Caco-2 (cell line): ENCODE data around the gene SCARB2. TPM values are rescaled to one million over a fixed set of nuclear protein-coding genes. Genes with fewer than 3 reads are reported as not detected.

Experiments
- BruUV-seq: library from RNA; stranded (reverse); fragments of 400-500 nt; replicated peaks from 2 replicates; lab custom pipeline; 2021; lab: Mats Ljungman, UMichigan
- CTCF ChIA-PET: fragments of 300-600 bp; sonication (Branson Sonifier 250); formaldehyde crosslinking; loops from one replicate; lab custom pipeline; 2022; ENCODE audit warnings: antibody characterized with exemption; lab: Charles Lee
- POLR2A ChIA-PET: fragments of 300-600 bp; sonication (Branson Sonifier 250); formaldehyde crosslinking; loops from one replicate; lab custom pipeline; 2022; ENCODE audit warnings: antibody characterized with exemption; lab: Charles Lee
- DNase-seq, 2 experiments: peaks; one replicate each; pipeline versions ENCODE4 v3.0.0 to v3.0.0-alpha.2; 2020 to 2022
- H3K27me3 ChIP-seq: replicated peaks from 2 replicates; pipeline ENCODE4 v1.6.0; 2011; ENCODE audit warnings: low read length; ENCODE audit not compliant: control insufficient read depth, insufficient read depth
- H3K36me3 ChIP-seq: 2 replicates; pipeline ENCODE4 v1.5.1; 2011; ENCODE audit warnings: low read length; ENCODE audit not compliant: control insufficient read depth, insufficient read depth
- H3K4me1 ChIP-seq: fragments of 250-450 bp; sonication (Bioruptor Pico); 2 replicates; pipeline ENCODE4 v1.5.1; 2020; ENCODE audit warnings: mild to moderate bottlenecking
- H3K4me3 ChIP-seq: 2 replicates; pipeline ENCODE4 v1.5.1; 2011; ENCODE audit warnings: low read depth, mild to moderate bottlenecking, control low read depth, low read length
- H3K9me3 ChIP-seq: fragments of 250-450 bp; sonication (Bioruptor Pico); 2 replicates; pipeline ENCODE4 v1.5.1; 2020; ENCODE audit warnings: mild to moderate bottlenecking, moderate library complexity
- H3K27ac Mint-ChIP-seq: one replicate; pipeline ENCODE4 v1.8.0; 2022; ENCODE audit warnings: mixed read lengths; ENCODE audit not compliant: unreplicated experiment
- H3K27me3 Mint-ChIP-seq: one replicate; pipeline ENCODE4 v1.8.0; 2022; ENCODE audit warnings: mixed read lengths; ENCODE audit not compliant: insufficient read depth, unreplicated experiment
- H3K36me3 Mint-ChIP-seq: one replicate; pipeline ENCODE4 v1.8.0; 2022; ENCODE audit warnings: mild to moderate bottlenecking, mixed read lengths; ENCODE audit not compliant: insufficient read depth, unreplicated experiment
- H3K4me1 Mint-ChIP-seq: one replicate; pipeline ENCODE4 v1.8.0; 2022; ENCODE audit warnings: low read depth, mixed read lengths; ENCODE audit not compliant: unreplicated experiment
- H3K4me3 Mint-ChIP-seq: one replicate; pipeline ENCODE4 v1.8.0; 2022; ENCODE audit warnings: mild to moderate bottlenecking, moderate library complexity, mixed read lengths; ENCODE audit not compliant: unreplicated experiment
- H3K9me3 Mint-ChIP-seq: one replicate; pipeline ENCODE4 v1.8.0; 2022; ENCODE audit warnings: mixed read lengths; ENCODE audit not compliant: unreplicated experiment
- CTCF ChIP-seq, 2 experiments: fragments of 200-600 bp in 1 of 2; IDR thresholded peaks; 1 replicate in 1 of 2; 2 replicates in 1 of 2; pipeline versions ENCODE4 v1.5.1 to v1.8.0; 2011 to 2022; ENCODE audit warnings: antibody characterized with exemption in 1 of 2, control low read depth in 1 of 2, inconsistent platforms in 1 of 2, low read depth in 1 of 2, low read length in 1 of 2, mild to moderate bottlenecking in 1 of 2, moderate library complexity in 1 of 2; ENCODE audit not compliant: insufficient read depth in 1 of 2, severe bottlenecking in 1 of 2, unreplicated experiment in 1 of 2
- intact Hi-C: fragments of 100-400 bp; cut with micrococcal nuclease; formaldehyde crosslinking; loops from one replicate; pipeline ENCODE4 v1.10.0; 2022; ENCODE audit not compliant: unreplicated experiment
- total RNA-seq: library from RNA; stranded (reverse); gene quantifications from 2 replicates; pipeline ENCODE4 v1.2.3, GENCODE V29; 2022

Gene SCARB2
- total RNA-seq, 1 experiment from 2014 or later: 150 TPM

GRCh38 chr4:76205476-76205875 lies 8.1 kb downstream of the SCARB2 start:
- no peak for DNase-seq
- H3K4me3 Mint-ChIP-seq: no peak overlapping the region
- Histone ChIP-seq H3K4me1 (peaks cover 39% of the 10 kb centered on the region), H3K27me3 (no peaks in the 10 kb centered on the region), H3K9me3 (no peaks in the 10 kb centered on the region), H3K36me3 (no peaks in the 10 kb centered on the region; the same call in 1 of the 2 replicates), H3K4me3 (no peak overlapping the region)
- no peak for TF ChIP-seq CTCF (IDR thresholded peaks at IDR 0.05; ENCODE audit: insufficient read depth in 1 of 2, low read depth in 1 of 2, low read length in 1 of 2, severe bottlenecking in 1 of 2, unreplicated experiment in 1 of 2)
- H3K9me3 Mint-ChIP-seq: no peaks in the 10 kb centered on the region
- H3K4me1 Mint-ChIP-seq: peaks cover 19% of the 10 kb centered on the region
- BruUV-seq: no TSS peak
- no peak overlapping the region for H3K27ac Mint-ChIP-seq
- intact Hi-C loops: no loop called here
- no peaks in the 10 kb centered on the region for H3K27me3 Mint-ChIP-seq
- ChIA-PET POLR2A (no interaction called here), CTCF (no interaction called here)
- H3K36me3 Mint-ChIP-seq: peaks cover 9% of the 10 kb centered on the region

- peaks cover 21% of the 10 kb centered on the region for H3K4me1 Mint-ChIP-seq
- no peak for TF ChIP-seq CTCF (IDR thresholded peaks at IDR 0.05; ENCODE audit: insufficient read depth in 1 of 2, low read depth in 1 of 2, low read length in 1 of 2, severe bottlenecking in 1 of 2, unreplicated experiment in 1 of 2)
- H3K27ac Mint-ChIP-seq: no peak overlapping the region
- no peak for DNase-seq
- no TSS peak for BruUV-seq
- no peaks in the 10 kb centered on the region for H3K27me3 ChIP-seq
- H3K9me3 ChIP-seq: no peaks in the 10 kb centered on the region
- CTCF ChIA-PET: no interaction called here
- POLR2A ChIA-PET: no interaction called here
- intact Hi-C loops: no loop called here
- H3K4me3 ChIP-seq: no peak overlapping the region
- H3K9me3 Mint-ChIP-seq: no peaks in the 10 kb centered on the region
- H3K4me1 ChIP-seq: peaks cover 45% of the 10 kb centered on the region
- H3K36me3 Mint-ChIP-seq: peaks cover 9% of the 10 kb centered on the region
- no peaks in the 10 kb centered on the region for H3K27me3 Mint-ChIP-seq
- H3K4me3 Mint-ChIP-seq: no peak overlapping the region
- H3K36me3 ChIP-seq: no peaks in the 10 kb centered on the region; the same call in 1 of the 2 replicates
These were observed 8.7 kb downstream of the SCARB2 start for GRCh38 chr4:76204936-76205335.

GRCh38 chr4:76203541-76203940 lies 10.1 kb downstream of the SCARB2 start:
- H3K27ac Mint-ChIP-seq: no peak overlapping the region
- no TSS peak for BruUV-seq
- POLR2A ChIA-PET: no interaction called here
- Histone ChIP-seq H3K4me3 (no peak overlapping the region), H3K9me3 (no peaks in the 10 kb centered on the region), H3K4me1 (peaks cover 45% of the 10 kb centered on the region), H3K27me3 (no peaks in the 10 kb centered on the region), H3K36me3 (no peaks in the 10 kb centered on the region; the same call in 1 of the 2 replicates)
- no peak for DNase-seq
- intact Hi-C loops: no loop called here
- H3K4me3 Mint-ChIP-seq: no peak overlapping the region
- TF ChIP-seq CTCF (IDR thresholded peaks at IDR 0.05; ENCODE audit: insufficient read depth in 1 of 2, low read depth in 1 of 2, low read length in 1 of 2, severe bottlenecking in 1 of 2, unreplicated experiment in 1 of 2): no peak
- no peaks in the 10 kb centered on the region for H3K9me3 Mint-ChIP-seq
- peaks cover 10% of the 10 kb centered on the region for H3K36me3 Mint-ChIP-seq
- CTCF ChIA-PET: no interaction called here
- peaks cover 21% of the 10 kb centered on the region for H3K4me1 Mint-ChIP-seq
- H3K27me3 Mint-ChIP-seq: no peaks in the 10 kb centered on the region
